Measurements from ENCODE around the gene KIF5A. TPM values are rescaled to one million over a fixed set of nuclear protein-coding genes. Genes with fewer than 3 reads are reported as not detected.

KIF5A gene
- total RNA-seq, 3 donors from 2014 or later (not counting 1 experiment from before 2014, with no cell fraction given), result 0.09 to 0.40 (median 0.16) TPM

- Mint-ChIP-seq H3K27me3 (ENCODE audit: low read depth in 2 of 2) (no peaks in the 10 kb centered on the region), H3K36me3 (peaks cover 7% of the 10 kb centered on the region), H3K9me3 (no peaks in the 10 kb centered on the region), H3K4me1 (peaks cover 0 to 5% of the 10 kb centered on the region in 2 donors), H3K27ac (no peak overlapping the region), H3K4me3 (no peak overlapping the region)
- Histone ChIP-seq H3K4me3 (ENCODE audit: low read length) (no peak overlapping the region), H3K4me1 (ENCODE audit: control insufficient read depth, insufficient read depth, low read length) (no peaks in the 10 kb centered on the region), H3K36me3 (ENCODE audit: control insufficient read depth, insufficient read depth, low read length) (peaks cover 50% of the 10 kb centered on the region), H3K9me3 (ENCODE audit: control insufficient read depth, insufficient read depth, low read length) (no peaks in the 10 kb centered on the region), H3K27me3 (ENCODE audit: control insufficient read depth, insufficient read depth, low read length) (no peaks in the 10 kb centered on the region), H3K27ac (ENCODE audit: low read length) (no peak overlapping the region)
- intact Hi-C loops (cut with micrococcal nuclease), result no loop called here
- no peak for TF ChIP-seq CTCF (IDR thresholded peaks at IDR 0.05)
- DNase-seq, result no peak
- 85% methylated on average over 4 of the region's 6 CpGs for WGBS (ENCODE audit: insufficient coverage)
- no peak for ATAC-seq
These were observed 13.9 kb upstream of the KIF5A start for GRCh38 chr12:57535764-57536596.

- no peaks in the 10 kb centered on the region for H3K9me3 Mint-ChIP-seq
- peaks cover 7% of the 10 kb centered on the region for H3K36me3 Mint-ChIP-seq
- H3K4me1 ChIP-seq (ENCODE audit: control insufficient read depth, insufficient read depth, low read length), result no peaks in the 10 kb centered on the region
- no peaks in the 10 kb centered on the region for H3K27me3 ChIP-seq (ENCODE audit: control insufficient read depth, insufficient read depth, low read length)
- no peak for TF ChIP-seq CTCF (IDR thresholded peaks at IDR 0.05)
- peaks cover 49% of the 10 kb centered on the region for H3K36me3 ChIP-seq (ENCODE audit: control insufficient read depth, insufficient read depth, low read length)
- no peaks in the 10 kb centered on the region for H3K27me3 Mint-ChIP-seq (ENCODE audit: low read depth in 2 of 2)
- no peak overlapping the region for H3K4me3 ChIP-seq (ENCODE audit: low read length)
- intact Hi-C loops (cut with micrococcal nuclease), result no loop called here
- H3K27ac Mint-ChIP-seq, result no peak overlapping the region
- WGBS (ENCODE audit: insufficient coverage), result 100% methylated on average over 1 of the region's 1 CpG
- DNase-seq, result no peak
- no peak for ATAC-seq
- no peak overlapping the region for H3K4me3 Mint-ChIP-seq
- H3K27ac ChIP-seq (ENCODE audit: low read length), result no peak overlapping the region
- no peaks in the 10 kb centered on the region for H3K9me3 ChIP-seq (ENCODE audit: control insufficient read depth, insufficient read depth, low read length)
- peaks cover 0 to 5% of the 10 kb centered on the region in 2 donors for H3K4me1 Mint-ChIP-seq
These were observed 13.3 kb upstream of the KIF5A start for GRCh38 chr12:57536597-57536942.

GRCh38 chr12:57539134-57539768 lies 10.6 kb upstream of the KIF5A start:
- intact Hi-C loops (cut with micrococcal nuclease), result no loop called here
- Mint-ChIP-seq H3K4me3 (no peak overlapping the region), H3K27ac (no peak overlapping the region), H3K4me1 (peaks cover 0 to 12% of the 10 kb centered on the region in 2 donors), H3K9me3 (no peaks in the 10 kb centered on the region), H3K36me3 (no peaks in the 10 kb centered on the region), H3K27me3 (ENCODE audit: low read depth in 2 of 2) (no peaks in the 10 kb centered on the region)
- H3K9me3 ChIP-seq (ENCODE audit: control insufficient read depth, insufficient read depth, low read length), result no peaks in the 10 kb centered on the region
- WGBS (ENCODE audit: insufficient coverage), result 86% methylated on average over 5 of the region's 5 CpGs
- H3K27ac ChIP-seq (ENCODE audit: low read length), result no peak overlapping the region
- H3K4me1 ChIP-seq (ENCODE audit: control insufficient read depth, insufficient read depth, low read length), result no peaks in the 10 kb centered on the region
- no peak overlapping the region for H3K4me3 ChIP-seq (ENCODE audit: low read length)
- no peaks in the 10 kb centered on the region for H3K27me3 ChIP-seq (ENCODE audit: control insufficient read depth, insufficient read depth, low read length)
- H3K36me3 ChIP-seq (ENCODE audit: control insufficient read depth, insufficient read depth, low read length), result peaks cover 26% of the 10 kb centered on the region
- TF ChIP-seq CTCF (IDR thresholded peaks at IDR 0.05), result no peak
- ATAC-seq, result no peak
- DNase-seq, result no peak
